NCI-H82 treated with DMSO at 0.1 percent for 48 hours (cell line): ENCODE results near the gene LHFPL2.

ENCODE experiments used
- DNase-seq: peaks from one replicate; lab custom pipeline; 2025; ENCODE audit not compliant: unreplicated experiment; lab: John Stamatoyannopoulos, UW

Gene LHFPL2

DNA sequence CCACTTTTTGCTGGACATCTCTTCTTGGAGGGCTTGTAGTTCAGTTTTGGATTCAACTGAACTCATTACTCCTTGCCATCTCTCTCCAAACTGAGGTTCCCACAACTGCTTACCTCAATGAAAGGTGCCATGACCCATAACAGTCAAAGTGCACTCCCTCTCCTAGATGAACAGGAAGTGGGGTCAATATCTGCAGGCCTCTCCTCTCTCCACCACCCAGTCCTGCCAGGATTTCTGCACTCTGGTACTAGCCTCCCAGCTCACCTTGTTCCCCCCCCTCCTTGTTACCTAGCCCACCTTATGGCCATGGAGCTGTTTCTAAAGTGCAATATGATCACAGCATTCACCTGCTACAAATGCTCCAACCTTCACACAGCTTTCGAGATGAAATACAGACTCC, 5.9 kb downstream of the LHFPL2 start:
- no peak for DNase-seq

DNA sequence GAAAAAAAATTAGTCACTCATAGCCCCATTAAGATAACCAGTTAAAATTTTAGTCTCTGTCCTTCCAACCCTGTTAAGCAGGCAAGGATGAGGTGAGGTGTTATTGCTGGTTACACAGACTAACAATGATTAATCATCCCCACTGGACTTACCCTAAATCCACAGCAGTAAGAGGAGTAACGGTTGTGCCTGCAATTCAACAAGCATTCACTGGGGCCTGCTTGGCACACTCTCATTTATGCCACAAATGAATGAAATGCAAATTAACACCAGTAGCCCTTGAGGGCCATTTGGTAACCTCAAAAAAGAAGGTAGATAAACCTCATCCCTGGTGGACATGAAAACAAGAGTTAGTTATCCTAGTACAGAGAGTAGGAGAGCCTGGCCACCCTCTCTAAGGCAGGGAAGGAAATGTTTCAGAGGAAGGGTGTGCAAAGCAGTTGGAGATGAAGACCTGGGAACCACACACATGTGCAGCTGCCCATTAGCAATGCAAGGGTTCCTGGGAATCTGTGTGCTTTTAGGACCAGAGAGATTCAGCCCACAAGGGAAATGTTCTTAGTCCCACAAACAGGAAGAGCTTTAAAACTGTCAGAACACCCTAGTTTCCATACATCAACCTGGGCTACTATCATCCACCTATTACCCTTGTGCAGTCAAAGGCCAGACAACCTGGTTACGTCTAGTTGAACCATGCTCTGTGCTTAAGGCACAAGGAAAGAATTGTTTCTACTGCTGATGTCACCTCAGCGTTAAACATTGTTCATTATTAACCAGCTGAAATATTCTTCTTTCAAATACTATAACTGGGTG, 7.7 kb downstream of the LHFPL2 start:
- no peak for DNase-seq

DNA sequence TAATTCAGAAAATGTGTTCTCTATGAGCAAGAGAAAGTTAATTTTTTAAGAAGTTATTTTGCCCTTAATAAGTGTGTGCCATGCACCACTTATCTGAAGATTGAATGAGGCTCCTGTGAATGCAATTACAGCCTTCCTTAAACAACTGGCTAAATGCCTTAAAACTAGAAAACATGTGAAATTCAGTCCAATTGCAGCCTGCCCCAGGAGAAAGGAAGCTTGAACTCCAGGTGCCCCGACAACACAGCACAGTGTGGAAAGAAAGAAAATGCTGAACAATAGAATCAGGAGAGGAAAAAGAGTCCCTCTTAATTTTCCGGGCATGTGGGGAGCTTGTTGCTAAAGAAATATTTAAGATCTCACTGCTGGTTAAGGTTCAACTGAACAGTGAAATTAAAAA, 8.8 kb downstream of the LHFPL2 start:
- DNase-seq: no peak

DNA sequence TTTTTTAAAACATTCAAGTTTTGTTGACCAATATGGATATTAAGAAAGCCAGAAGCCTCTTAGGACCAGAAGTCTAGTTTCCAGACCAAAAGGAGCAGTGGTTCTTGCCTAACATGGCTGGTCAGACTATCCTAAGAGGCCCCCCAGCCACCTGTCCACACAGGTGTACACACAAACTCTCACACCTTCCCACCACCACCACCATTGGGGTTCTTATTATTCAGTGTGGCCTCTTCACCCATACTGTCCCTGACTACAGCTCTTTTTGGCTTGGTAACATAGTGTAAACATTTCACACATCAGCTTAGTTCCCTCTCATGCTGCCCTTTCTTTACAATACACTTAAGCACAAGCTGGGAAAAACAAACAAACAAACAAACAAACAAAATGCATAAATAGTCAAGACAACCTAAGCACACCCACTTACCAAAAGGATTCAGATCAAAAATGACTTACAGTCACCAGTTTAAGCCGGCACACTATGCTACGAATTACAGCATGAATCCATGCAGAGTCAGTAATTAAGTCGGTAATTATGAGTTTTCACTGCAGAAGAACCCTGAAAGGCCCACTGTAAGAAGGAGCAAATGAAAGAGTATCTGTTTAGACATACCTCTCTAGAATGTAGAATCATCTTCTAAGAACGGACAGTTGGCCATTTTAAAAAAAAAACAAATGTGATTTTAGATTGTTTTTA, 9.5 kb downstream of the LHFPL2 start:
- no peak for DNase-seq

DNA sequence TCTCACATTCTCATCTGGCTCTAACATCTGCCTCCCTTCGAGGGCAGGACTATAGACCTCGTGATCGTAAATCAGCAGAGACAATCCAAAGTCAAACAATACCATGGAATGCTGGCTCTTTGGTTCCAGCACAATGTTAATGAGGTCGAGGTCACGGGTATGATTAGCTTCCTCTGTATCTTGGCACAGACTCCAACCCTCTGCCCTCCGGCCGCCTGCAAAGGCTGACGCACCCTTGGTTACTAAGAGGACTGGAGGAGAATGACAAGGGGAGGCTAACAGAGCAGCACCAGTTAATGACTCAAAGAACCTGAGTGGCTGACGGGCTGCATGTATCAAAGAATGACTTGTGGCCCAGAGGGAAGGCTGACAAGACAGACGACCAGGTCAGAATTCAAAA, 10.1 kb downstream of the LHFPL2 start:
- no peak for DNase-seq

DNA sequence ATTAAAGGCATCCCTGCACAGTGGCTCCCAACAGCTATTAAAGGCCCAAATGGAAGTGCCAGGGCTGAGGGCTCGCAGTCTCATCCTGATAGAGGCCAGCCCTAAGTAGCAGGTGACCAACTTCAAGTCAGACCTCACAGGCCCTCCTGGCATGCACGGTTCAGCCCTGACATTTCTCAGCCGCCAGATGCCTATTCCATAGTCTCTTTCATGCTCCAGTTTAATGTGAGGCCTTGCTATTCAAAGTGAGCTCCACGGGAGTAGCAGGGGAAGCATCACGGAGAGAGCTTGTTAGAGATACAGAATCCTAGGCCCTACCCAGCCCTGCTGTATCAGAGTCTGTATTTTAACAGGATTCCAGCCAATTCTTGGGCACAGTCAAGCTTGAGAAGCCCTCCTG, 11.1 kb downstream of the LHFPL2 start:
- no peak for DNase-seq

DNA sequence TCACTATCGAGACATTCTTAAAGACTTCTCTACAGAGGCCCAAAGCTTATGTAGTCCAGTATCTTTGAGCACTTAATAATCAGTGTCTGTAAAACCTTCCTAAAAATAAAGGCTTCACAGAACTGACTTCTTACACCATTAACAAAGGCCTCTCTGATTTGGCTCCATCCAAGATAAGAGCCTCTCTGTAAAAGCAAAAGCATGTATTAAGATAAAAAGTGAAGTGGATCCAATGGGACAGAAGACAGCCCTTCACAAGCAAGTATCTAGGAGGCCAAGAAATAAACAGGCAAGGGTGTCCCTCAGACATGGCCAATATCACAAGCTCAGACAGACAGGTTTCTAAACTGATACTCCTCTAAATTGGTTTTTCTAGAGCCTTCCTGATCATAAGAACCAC, 11.9 kb downstream of the LHFPL2 start:
- DNase-seq: no peak

DNA sequence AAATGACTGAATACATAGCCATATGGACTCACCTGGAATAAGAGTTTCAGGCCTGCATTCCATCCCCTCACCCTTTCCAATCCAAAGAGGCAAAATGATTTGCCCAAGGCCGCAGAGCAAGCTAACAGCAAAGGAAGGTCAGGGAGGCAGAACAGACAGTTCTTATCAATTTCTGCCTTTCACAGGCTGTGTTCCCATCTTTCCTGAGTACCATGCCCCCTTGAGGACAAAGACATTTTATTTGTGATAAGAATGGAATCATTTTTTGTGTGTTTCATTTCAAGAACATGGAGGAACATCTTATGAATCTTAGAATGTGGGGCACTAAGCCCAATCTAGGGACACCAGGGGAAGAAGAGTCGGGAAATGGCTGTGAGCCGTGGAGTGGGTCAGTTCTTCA, 13.9 kb downstream of the LHFPL2 start:
- no peak for DNase-seq

DNA sequence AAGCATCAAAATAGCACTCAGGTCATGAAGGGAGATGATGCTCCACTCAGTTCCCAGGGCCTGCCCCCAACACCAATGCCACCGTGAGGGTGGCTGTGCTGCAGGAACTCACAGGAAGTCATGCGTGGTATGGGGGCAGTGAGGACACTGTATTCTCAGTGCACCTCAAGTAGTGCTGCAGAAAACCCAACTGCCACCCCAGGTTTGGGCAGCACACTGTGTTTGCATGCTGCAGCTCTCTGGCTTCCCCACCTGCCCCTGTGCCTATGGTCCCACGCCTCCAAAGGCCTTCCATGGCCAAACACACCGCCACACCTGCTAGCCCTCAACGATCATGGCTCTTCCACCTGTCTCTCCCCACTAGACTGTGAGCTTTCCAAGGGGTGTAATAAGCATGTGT, 14.3 kb downstream of the LHFPL2 start:
- DNase-seq: no peak

DNA sequence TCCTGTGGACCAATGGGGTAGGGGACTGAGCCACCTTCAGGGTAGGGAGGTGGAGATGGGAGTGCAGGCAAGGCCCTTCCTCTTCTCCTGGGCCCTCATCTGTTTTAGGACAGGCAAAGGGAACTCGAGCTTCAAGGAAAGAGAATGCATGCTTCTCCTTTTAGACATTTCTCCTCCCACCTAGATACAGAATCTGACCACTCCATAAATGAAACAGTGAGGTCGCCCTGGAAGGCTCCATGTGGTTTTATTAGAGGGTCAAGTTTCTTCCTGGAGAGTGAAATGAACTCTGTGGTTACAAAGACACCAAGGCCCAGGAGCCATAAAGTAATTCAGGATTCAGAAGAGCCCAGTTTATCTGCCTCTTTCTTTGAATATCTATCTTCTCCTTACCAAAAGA, 14.9 kb downstream of the LHFPL2 start:
- DNase-seq: no peak

DNA sequence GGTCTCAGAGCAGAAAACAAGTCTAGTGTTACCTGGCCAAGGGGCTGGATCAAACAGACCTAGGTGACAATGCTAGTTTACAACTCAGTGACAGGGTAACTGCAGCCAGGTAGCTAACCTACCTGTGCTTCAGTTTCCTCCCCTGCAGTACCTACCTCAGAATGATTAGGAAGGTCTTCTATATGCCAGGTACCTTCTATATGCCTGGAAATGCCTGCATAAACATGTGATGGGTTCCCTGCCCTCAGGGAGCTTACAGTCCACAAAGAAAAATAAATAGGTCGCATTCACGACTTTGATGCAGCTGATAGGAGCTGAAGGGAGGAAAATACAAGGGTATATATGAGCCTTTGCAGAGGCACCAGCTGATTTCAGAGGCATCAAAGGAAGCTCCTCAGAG, 16.1 kb downstream of the LHFPL2 start:
- no peak for DNase-seq

DNA sequence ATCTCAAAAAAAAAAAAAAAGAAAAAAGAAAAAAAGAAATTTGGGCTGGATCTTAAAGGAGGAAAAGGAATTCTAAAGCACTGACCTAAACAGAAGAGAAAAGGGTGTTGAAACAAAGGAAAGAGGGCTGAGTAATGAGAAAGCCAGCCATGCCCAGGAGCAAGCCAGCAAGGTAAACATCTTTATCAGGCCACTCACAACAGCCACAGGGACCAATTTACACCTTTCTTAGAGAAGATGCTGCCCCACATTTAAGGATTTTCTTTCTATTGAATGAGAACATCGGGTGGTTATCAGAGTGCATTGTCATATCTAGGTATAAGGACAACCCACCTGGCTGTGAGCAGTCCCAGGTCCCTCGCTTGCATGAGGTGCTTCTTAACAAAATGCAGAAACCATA, 16.6 kb downstream of the LHFPL2 start:
- DNase-seq: no peak

DNA sequence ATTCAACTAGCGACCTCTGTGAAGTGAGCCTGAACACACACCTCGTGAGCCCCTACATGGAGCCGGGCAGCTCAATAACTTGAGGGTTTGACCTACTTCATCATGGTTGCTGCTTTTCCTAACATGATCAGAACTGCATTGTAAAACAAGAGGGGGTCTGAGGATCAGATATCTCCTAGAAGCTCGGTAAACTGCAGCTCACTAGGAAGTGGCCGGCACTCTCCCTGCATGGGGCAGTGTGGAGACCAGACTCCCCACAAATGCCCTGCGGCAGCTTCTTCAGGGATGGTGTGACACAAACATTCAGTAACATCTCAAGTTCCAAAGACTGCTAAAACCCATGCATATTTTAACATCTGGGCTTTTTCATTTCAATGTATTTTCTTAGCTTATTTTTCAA, 18.5 kb downstream of the LHFPL2 start:
- no peak for DNase-seq

DNA sequence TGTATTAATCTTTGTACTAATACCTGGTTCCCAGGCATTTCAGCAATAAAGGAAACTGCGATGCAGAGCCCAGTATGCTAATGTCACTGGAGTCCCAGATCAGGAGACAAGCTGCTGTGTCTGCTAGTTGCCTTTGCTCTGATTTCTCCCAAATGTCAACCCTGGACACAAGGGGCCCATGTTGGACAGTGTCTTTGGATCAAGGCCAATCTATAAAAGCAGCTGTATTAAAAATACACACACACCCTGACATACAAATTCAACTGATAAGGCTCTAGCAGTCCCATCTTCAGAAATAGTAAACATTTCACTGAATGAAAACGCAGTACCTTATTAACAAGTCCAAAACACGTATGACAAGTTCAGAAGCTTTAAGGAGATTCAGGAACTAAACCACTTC, 18.9 kb downstream of the LHFPL2 start:
- DNase-seq: no peak

DNA sequence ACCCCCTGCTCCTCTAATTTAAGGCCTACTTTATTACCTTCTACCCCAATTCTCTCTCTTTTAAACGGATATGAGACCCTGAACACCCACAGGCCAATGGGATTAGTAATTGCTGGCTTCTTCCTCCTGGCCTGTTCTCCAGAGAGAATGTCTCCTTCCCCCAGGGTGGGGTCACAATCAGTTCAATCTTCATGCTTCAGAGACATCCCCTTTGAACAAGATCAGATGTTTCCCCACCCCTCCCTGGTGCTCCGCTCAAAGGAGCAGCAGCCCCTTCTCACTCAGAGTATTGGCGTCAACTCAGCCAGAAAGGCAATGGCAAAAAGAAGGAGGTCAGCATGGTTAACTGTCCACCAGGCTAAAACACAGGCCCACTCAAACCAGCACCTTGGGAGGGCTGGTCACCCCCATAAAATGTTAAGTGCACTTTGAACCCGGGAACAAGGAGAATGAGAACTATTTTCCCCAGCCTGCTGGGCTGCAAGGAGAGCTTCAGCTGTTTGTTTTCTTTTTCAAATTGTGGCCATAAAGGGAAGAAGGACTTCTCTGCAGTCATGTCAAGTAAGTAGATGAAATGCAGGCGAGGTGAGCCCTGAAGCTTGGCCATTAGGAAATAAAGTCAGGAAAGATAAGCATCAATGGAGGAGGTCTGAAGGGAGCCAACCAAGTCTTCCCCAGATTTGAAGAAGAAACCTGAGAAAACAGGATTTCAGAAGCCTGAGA, 20.1 kb downstream of the LHFPL2 start:
- DNase-seq: no peak

DNA sequence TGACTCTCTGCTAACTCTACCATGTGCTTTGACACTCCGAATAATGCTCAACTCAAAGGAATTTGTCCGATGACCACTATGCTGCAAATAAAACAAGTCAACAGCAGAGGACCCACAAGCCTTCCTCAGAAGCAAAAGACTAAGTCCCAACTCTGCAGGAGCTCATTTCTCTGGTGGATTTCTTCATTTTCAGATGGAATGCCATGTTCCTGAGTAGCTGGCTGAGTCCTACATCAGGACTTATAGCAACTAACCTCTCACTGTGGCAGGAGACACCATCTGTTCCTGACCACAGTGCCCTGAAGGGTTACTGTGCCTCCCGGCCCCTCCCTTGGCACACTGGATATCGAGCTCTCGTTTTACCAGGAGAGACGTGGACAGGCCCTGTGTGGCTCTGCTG, 20.8 kb downstream of the LHFPL2 start:
- no peak for DNase-seq

DNA sequence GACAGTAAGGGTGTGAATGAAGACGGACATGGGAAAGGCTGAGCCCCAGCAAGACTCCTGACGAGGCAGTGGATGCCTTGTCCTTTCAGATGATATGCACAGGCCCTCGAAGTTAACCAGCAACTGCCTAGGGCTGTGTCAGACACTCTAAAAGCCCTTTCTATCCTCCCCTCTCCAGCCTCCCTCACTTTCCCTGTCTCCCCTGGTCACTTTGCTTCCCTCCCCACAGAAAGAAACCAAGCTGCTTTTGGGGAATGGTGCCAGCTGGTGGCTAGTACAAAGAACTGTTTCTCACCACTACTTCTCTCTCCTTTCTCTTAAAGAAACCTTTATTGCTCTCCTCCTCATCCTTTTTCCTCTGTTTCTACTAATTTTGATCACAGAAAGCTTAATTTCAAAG, 21.4 kb downstream of the LHFPL2 start:
- no peak for DNase-seq

DNA sequence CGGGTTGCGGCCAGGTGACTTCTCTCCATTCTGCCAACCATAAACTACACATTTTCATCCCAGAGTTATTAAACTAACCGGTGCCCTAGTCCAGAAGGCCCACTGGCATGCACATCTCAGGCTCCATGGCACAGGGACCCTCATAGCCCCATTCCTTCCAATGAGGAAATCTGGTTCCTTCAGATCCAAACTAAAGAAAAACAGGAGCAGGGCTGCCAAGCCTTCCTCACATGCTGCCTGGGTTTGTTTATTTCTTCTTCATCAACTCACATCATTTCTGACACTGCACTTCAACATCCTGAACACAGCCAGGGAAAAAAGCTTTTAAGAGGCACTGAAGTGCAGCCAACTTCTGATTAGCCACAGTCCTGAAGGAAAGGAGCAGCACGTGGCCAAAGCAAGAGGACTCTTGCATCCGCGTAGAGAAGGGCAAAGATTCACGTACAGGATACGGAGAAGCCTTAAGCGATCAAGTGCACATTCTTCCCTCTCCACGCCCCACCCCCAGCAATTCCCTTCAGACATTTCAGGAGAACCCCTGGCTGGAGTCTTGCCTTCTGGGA, 22.5 kb downstream of the LHFPL2 start:
- DNase-seq: no peak

DNA sequence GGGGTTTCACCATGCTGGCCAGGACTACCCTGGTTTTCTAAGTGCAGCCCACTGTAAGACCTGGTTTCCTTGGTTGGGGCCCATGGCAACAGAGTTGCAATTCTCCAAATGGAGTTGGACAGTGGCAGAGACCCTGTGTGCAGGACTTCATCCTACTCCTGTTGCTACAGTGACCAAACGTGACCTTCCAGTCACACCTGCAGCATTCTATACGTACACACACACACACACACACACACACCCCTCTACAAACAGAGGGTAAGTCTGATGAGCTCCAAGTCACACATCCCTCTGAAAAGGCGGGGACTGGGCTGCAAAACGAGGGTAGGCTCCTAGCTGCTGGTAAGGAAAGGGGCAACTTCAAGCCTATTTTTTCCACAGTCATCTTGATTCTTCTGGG, 23.6 kb downstream of the LHFPL2 start:
- DNase-seq: no peak

DNA sequence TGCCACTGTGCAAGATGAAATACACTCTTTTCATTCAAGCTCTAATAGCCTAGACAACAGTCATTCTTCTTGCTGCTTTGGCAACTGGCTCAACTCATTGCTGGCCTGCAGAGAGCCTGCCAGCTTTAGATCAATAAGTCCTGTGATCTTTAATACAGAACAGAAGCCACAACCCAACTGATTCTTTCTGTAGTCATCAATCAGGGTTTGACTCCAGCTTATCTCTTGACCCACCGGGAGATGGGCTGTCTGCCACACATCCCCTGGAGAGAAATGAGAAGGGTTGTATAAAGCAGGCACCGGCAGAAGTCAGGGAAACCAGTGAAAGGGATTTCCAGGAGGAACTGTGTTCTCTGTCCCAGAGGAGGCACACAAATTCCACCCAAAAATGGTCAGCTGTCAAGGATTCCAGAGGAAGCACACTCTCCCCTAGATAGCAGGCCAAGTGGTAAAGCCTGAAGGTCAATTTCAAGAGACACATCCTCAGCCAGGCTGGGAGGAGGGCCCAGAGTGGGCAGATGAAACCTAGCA, 24.5 kb downstream of the LHFPL2 start:
- DNase-seq: no peak

DNA sequence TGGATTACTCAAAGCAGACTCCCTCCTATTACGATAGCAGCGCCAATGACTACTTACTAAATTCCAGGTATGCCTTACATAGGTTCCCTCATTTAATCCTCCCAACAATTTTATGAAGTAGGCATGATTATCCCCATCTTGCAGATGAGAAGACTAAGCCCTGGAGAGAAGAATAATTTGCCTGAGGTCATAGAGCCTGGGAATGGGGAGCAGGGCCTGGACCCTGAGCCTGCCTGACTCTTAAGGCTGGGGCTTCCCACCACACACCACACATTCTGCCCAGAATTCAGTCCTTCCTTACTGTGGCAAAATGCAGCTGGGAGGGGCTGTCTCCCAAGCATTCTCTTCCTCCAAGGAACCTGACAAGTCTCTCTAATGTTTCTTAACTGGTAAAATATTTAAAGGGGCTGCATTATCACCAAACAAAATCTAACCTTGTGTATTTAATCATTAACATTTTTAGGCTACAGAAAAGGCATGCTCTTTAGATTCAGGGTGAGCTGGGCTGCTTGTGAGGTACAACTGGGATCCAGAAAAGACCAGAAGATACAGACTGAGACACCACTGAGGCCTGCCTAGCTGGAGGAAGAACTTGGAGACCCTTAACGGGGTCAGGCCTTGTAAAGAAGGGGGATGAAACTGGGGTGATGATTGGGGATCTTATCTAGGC, 26.1 kb downstream of the LHFPL2 start:
- no peak for DNase-seq
